H9 (cell line): ENCODE data around the gene DEPP1. TPM values are rescaled to one million over a fixed set of nuclear protein-coding genes. Genes with fewer than 3 reads are reported as not detected.

Experiments used
- DNase-seq: peaks from one replicate; pipeline ENCODE4 v3.0.0-alpha.2; 2017
- H2AFZ ChIP-seq: one replicate; pipeline ENCODE4 v1.6.1; 2013; ENCODE audit warnings: mild to moderate bottlenecking, low read length, control low read depth, moderate library complexity
- H2AK5ac ChIP-seq: 2 replicates; pipeline ENCODE4 v1.6.1; 2013; ENCODE audit warnings: low read length, control low read depth, mixed read lengths; ENCODE audit not compliant: insufficient read length
- H2BK120ac ChIP-seq: one replicate; pipeline ENCODE4 v1.6.1; 2013; ENCODE audit warnings: low read depth, mild to moderate bottlenecking, low read length, control low read depth, inconsistent platforms; ENCODE audit not compliant: poor library complexity, severe bottlenecking
- H2BK12ac ChIP-seq: 2 replicates; pipeline ENCODE4 v1.6.1; 2013; ENCODE audit warnings: low read length, control low read depth, mixed read lengths, low read depth; ENCODE audit not compliant: insufficient read length
- H2BK15ac ChIP-seq: 2 replicates; pipeline ENCODE4 v1.6.1; 2013; ENCODE audit warnings: low read depth, low read length, control low read depth
- H2BK20ac ChIP-seq: one replicate; pipeline ENCODE4 v1.6.1; 2013; ENCODE audit warnings: low read depth, mild to moderate bottlenecking, low read length, control low read depth, inconsistent platforms; ENCODE audit not compliant: poor library complexity, severe bottlenecking
- H2BK5ac ChIP-seq: 2 replicates; pipeline ENCODE4 v1.6.1; 2013; ENCODE audit warnings: low read length, control low read depth, mixed read lengths; ENCODE audit not compliant: insufficient read length
- H3K14ac ChIP-seq: 2 replicates; pipeline ENCODE4 v1.6.1; 2013; ENCODE audit warnings: low read length, control low read depth; ENCODE audit not compliant: insufficient read depth
- H3K18ac ChIP-seq: 2 replicates; pipeline ENCODE4 v1.6.1; 2013; ENCODE audit warnings: low read depth, mild to moderate bottlenecking, mixed read lengths, low read length, control low read depth; ENCODE audit not compliant: insufficient read length
- H3K23ac ChIP-seq: 2 replicates; pipeline ENCODE4 v1.6.1; 2013; ENCODE audit warnings: low read length, control low read depth, mixed read lengths, low read depth; ENCODE audit not compliant: insufficient read length
- H3K23me2 ChIP-seq: 2 replicates; pipeline ENCODE4 v1.6.1; 2013; ENCODE audit warnings: low read depth, mild to moderate bottlenecking, mixed read lengths, low read length, control low read depth; ENCODE audit not compliant: insufficient read length, poor library complexity, severe bottlenecking
- H3K27ac ChIP-seq: 2 replicates; pipeline ENCODE4 v1.5.1; 2013; ENCODE audit warnings: low read length, control low read depth, mixed read lengths, low read depth; ENCODE audit not compliant: insufficient read length
- H3K27me3 ChIP-seq: 2 replicates; pipeline ENCODE4 v1.6.1; 2013; ENCODE audit warnings: low read length, control low read depth, inconsistent platforms; ENCODE audit not compliant: insufficient read depth
- H3K4ac ChIP-seq: 2 replicates; pipeline ENCODE4 v1.6.1; 2013; ENCODE audit warnings: low read depth, mild to moderate bottlenecking, control low read depth, inconsistent platforms, low read length, moderate library complexity
- H3K4me1 ChIP-seq: 2 replicates; pipeline ENCODE4 v1.6.1; 2013; ENCODE audit warnings: low read length, control low read depth, inconsistent platforms; ENCODE audit not compliant: insufficient read depth
- H3K4me2 ChIP-seq: 2 replicates; pipeline ENCODE4 v1.6.1; 2013; ENCODE audit warnings: low read length, control low read depth, mixed read lengths; ENCODE audit not compliant: insufficient read length, insufficient read depth
- H3K56ac ChIP-seq: 2 replicates; pipeline ENCODE4 v1.6.1; 2013; ENCODE audit warnings: low read depth, mild to moderate bottlenecking, mixed read lengths, low read length, control low read depth; ENCODE audit not compliant: insufficient read length
- H3K79me1 ChIP-seq: 2 replicates; pipeline ENCODE4 v1.6.1; 2013; ENCODE audit warnings: low read depth, mild to moderate bottlenecking, moderate library complexity, low read length, control low read depth, inconsistent platforms; ENCODE audit not compliant: insufficient read depth, poor library complexity, severe bottlenecking
- H3K79me2 ChIP-seq: 2 replicates; pipeline ENCODE4 v1.6.1; 2013; ENCODE audit warnings: low read length, control low read depth, inconsistent platforms; ENCODE audit not compliant: insufficient read depth
- H3K9ac ChIP-seq: 2 replicates; pipeline ENCODE4 v1.6.1; 2013; ENCODE audit warnings: low read length, control low read depth, mixed read lengths; ENCODE audit not compliant: insufficient read length; ENCODE audit errors: extremely low read depth
- H3K9me3 ChIP-seq: one replicate; pipeline ENCODE4 v1.6.1; 2013; ENCODE audit warnings: low read depth, low read length, inconsistent platforms; ENCODE audit not compliant: control insufficient read depth
- H3T11ph ChIP-seq: one replicate; pipeline ENCODE4 v1.6.1; 2013; ENCODE audit warnings: mild to moderate bottlenecking, low read length, control low read depth, inconsistent platforms
- H4K20me1 ChIP-seq: one replicate; pipeline ENCODE4 v1.6.1; 2013; ENCODE audit not compliant: control insufficient read depth, insufficient read length, insufficient read depth
- H4K5ac ChIP-seq: 2 replicates; pipeline ENCODE4 v1.6.1; 2013; ENCODE audit warnings: low read depth, mild to moderate bottlenecking, mixed read lengths, low read length, control low read depth; ENCODE audit not compliant: insufficient read length
- H4K8ac ChIP-seq: replicated peaks from 2 replicates; pipeline ENCODE4 v1.6.1; 2013; ENCODE audit warnings: low read length, control low read depth, mixed read lengths, low read depth; ENCODE audit not compliant: insufficient read length
- H4K91ac ChIP-seq: 2 replicates; pipeline ENCODE4 v1.6.1; 2013; ENCODE audit warnings: low read depth, mild to moderate bottlenecking, moderate library complexity, mixed read lengths, low read length, control low read depth; ENCODE audit not compliant: insufficient read length
- H3K27ac Mint-ChIP-seq, 3 experiments: 2 replicates in 2 of 3; 3 replicates in 1 of 3; pipeline ENCODE4 v1.8.0; 2020 to 2021; ENCODE audit warnings: mixed read lengths in 3 of 3, mild to moderate bottlenecking in 1 of 3, moderate library complexity in 1 of 3
- H3K27me3 Mint-ChIP-seq: 2 replicates; pipeline ENCODE4 v1.8.0; 2021; ENCODE audit warnings: low read depth, mild to moderate bottlenecking, moderate library complexity, mixed read lengths
- H3K36me3 Mint-ChIP-seq, 3 experiments: 2 replicates in 2 of 3; 3 replicates in 1 of 3; pipeline ENCODE4 v1.8.0; 2020 to 2021; ENCODE audit warnings: low read depth in 3 of 3, mixed read lengths in 3 of 3; ENCODE audit not compliant: insufficient read depth in 1 of 3
- H3K4me1 Mint-ChIP-seq, 2 experiments: 2 replicates each; pipeline ENCODE4 v1.8.0; 2020; ENCODE audit warnings: mixed read lengths in 2 of 2
- H3K4me3 Mint-ChIP-seq, 2 experiments: 2 replicates in 1 of 2; 3 replicates in 1 of 2; pipeline ENCODE4 v1.8.0; 2020 to 2021; ENCODE audit warnings: mild to moderate bottlenecking in 2 of 2, mixed read lengths in 2 of 2, moderate library complexity in 1 of 2
- H3K9me3 Mint-ChIP-seq, 2 experiments: 2 replicates in 1 of 2; 3 replicates in 1 of 2; pipeline ENCODE4 v1.8.0; 2020; ENCODE audit warnings: mild to moderate bottlenecking in 2 of 2, mixed read lengths in 2 of 2, moderate library complexity in 1 of 2
- CTCF ChIP-seq: fragments of 200-600 bp; sonication (generic); conservative IDR thresholded peaks from 3 replicates; pipeline ENCODE4 v1.8.0; 2021; ENCODE audit warnings: antibody characterized with exemption, mild to moderate bottlenecking
- WGBS: extraction: QIAGEN DNeasy Blood & Tissue Kit; methylation state at CpG from one replicate; pipeline ENCODE4 v1.1.7; 2013; ENCODE audit warnings: missing lambda C conversion rate, low lambda C conversion rate, mixed read lengths; ENCODE audit not compliant: insufficient read length; ENCODE audit errors: extremely low coverage; 5-methylcytosine and 5-hydroxymethylcytosine counted together
- total RNA-seq: library from RNA; stranded (reverse); gene quantifications from 2 replicates; pipeline ENCODE4 v1.2.1, GENCODE V29; 2021

Gene DEPP1
- total RNA-seq, 1 experiment from 2014 or later = 2.4 TPM

GRCh38 chr10:44958898-44959246, 19.7 kb downstream of the DEPP1 start:
- H2BK120ac ChIP-seq = no peak overlapping the region
- H3K79me1 ChIP-seq = no peaks in the 10 kb centered on the region
- TF ChIP-seq CTCF = no peak
- Mint-ChIP-seq H3K4me3 (peak overlapping the region; percentile 79 to 87), H3K27me3 (peaks cover 13% of the 10 kb centered on the region), H3K27ac (peak overlapping the region in 1 of 3 experiments; percentile 12; a peak in 3 of 7 replicates), H3K4me1 (peaks cover 51 to 52% of the 10 kb centered on the region in 2 experiments), H3K9me3 (no peaks in the 10 kb centered on the region), H3K36me3 (peaks cover 5 to 11% (median 9%) of the 10 kb centered on the region in 3 experiments; a peak in 6 of 7 replicates)
- no peak overlapping the region for H3T11ph ChIP-seq
- no peak for DNase-seq
- H2BK5ac ChIP-seq = no peak overlapping the region
- H3K18ac ChIP-seq = no peak overlapping the region
- peak overlapping the region; percentile 81 for H3K4me2 ChIP-seq
- no peak overlapping the region for H4K5ac ChIP-seq
- H3K14ac ChIP-seq = no peak overlapping the region
- H3K4me1 ChIP-seq = peaks cover 11% of the 10 kb centered on the region; the same call in 1 of the 2 replicates
- no peaks in the 10 kb centered on the region for H3K9me3 ChIP-seq
- H3K23me2 ChIP-seq = peaks cover 11% of the 10 kb centered on the region
- no peak overlapping the region for H2BK12ac ChIP-seq
- H4K91ac ChIP-seq = no peak overlapping the region
- no peak overlapping the region for H3K4ac ChIP-seq
- WGBS = no CpG with 5 or more reads among the region's 6 CpGs
- no peaks in the 10 kb centered on the region for H3K27me3 ChIP-seq
- H2AFZ ChIP-seq = no peak overlapping the region
- peak overlapping the region; percentile 24 for H3K9ac ChIP-seq
- H2BK20ac ChIP-seq = no peak overlapping the region
- H2AK5ac ChIP-seq = no peak overlapping the region
- H3K79me2 ChIP-seq = no peaks in the 10 kb centered on the region
- no peak overlapping the region for H3K56ac ChIP-seq
- H3K23ac ChIP-seq = no peak overlapping the region
- H4K20me1 ChIP-seq = no peaks in the 10 kb centered on the region
- no peak overlapping the region for H2BK15ac ChIP-seq
- H4K8ac ChIP-seq = no peak overlapping the region
- H3K27ac ChIP-seq = no peak overlapping the region
